Calu3 (cell line): Measurements from ENCODE around the gene GEMIN7. TPM values are rescaled to one million over a fixed set of nuclear protein-coding genes. Genes with fewer than 3 reads are reported as not detected.

Experiments used
- BruUV-seq: library from RNA; stranded (reverse); fragments of 400-500 nt; replicated peaks from 2 replicates; lab custom pipeline; 2021; lab: Mats Ljungman, UMichigan
- CTCF ChIA-PET: fragments of 300-600 bp; sonication (Branson Sonifier 250); formaldehyde crosslinking; loops from one replicate; lab custom pipeline; 2022; ENCODE audit warnings: antibody characterized with exemption; lab: Charles Lee
- DNase-seq: peaks from one replicate; pipeline ENCODE4 v3.0.0; 2022
- H3K27ac Mint-ChIP-seq: one replicate; pipeline ENCODE4 v1.8.0; 2022; ENCODE audit warnings: mixed read lengths; ENCODE audit not compliant: unreplicated experiment
- H3K27me3 Mint-ChIP-seq: one replicate; pipeline ENCODE4 v1.8.0; 2022; ENCODE audit warnings: mixed read lengths; ENCODE audit not compliant: unreplicated experiment
- H3K36me3 Mint-ChIP-seq: one replicate; pipeline ENCODE4 v1.8.0; 2022; ENCODE audit warnings: mild to moderate bottlenecking, moderate library complexity, mixed read lengths; ENCODE audit not compliant: insufficient read depth, unreplicated experiment
- H3K4me1 Mint-ChIP-seq: one replicate; pipeline ENCODE4 v1.8.0; 2022; ENCODE audit warnings: mild to moderate bottlenecking, low read depth, mixed read lengths; ENCODE audit not compliant: unreplicated experiment
- H3K4me3 Mint-ChIP-seq: one replicate; pipeline ENCODE4 v1.8.0; 2022; ENCODE audit warnings: mild to moderate bottlenecking, low read depth, moderate library complexity, mixed read lengths; ENCODE audit not compliant: unreplicated experiment
- H3K9me3 Mint-ChIP-seq: one replicate; pipeline ENCODE4 v1.8.0; 2022; ENCODE audit warnings: low read depth, mixed read lengths; ENCODE audit not compliant: unreplicated experiment
- intact Hi-C: fragments of 100-400 bp; cut with micrococcal nuclease; formaldehyde crosslinking; loops from one replicate; pipeline ENCODE4 v1.10.0; 2022; ENCODE audit not compliant: unreplicated experiment
- total RNA-seq: library from RNA; stranded (reverse); gene quantifications from 2 replicates; pipeline ENCODE4 v1.2.3, GENCODE V29; 2022
- TF ChIP-seq, protein P1 (sequence below): fragments of 200-600 bp; IDR thresholded peaks from one replicate; pipeline ENCODE4 v1.8.0; 2022; ENCODE audit warnings: antibody characterized with exemption; ENCODE audit not compliant: unreplicated experiment

GEMIN7 gene
- total RNA-seq, 1 experiment from 2014 or later, result 36.0 TPM

- no peak for DNase-seq
- BruUV-seq, result no TSS peak
- Mint-ChIP-seq H3K9me3 (no peaks in the 10 kb centered on the region), H3K4me1 (no peaks in the 10 kb centered on the region), H3K27me3 (no peaks in the 10 kb centered on the region), H3K27ac (no peak overlapping the region), H3K4me3 (no peak overlapping the region), H3K36me3 (peaks cover 87% of the 10 kb centered on the region)
- CTCF ChIA-PET, result interaction anchor here (0.7 to 1.3 kb wide), 2 partner anchors 7 to 637 kb away, joined by 3 to 5 read pairs; no protein-coding TSS in a partner anchor
- intact Hi-C loops, result no loop called here
- TF ChIP-seq, protein P1, sequence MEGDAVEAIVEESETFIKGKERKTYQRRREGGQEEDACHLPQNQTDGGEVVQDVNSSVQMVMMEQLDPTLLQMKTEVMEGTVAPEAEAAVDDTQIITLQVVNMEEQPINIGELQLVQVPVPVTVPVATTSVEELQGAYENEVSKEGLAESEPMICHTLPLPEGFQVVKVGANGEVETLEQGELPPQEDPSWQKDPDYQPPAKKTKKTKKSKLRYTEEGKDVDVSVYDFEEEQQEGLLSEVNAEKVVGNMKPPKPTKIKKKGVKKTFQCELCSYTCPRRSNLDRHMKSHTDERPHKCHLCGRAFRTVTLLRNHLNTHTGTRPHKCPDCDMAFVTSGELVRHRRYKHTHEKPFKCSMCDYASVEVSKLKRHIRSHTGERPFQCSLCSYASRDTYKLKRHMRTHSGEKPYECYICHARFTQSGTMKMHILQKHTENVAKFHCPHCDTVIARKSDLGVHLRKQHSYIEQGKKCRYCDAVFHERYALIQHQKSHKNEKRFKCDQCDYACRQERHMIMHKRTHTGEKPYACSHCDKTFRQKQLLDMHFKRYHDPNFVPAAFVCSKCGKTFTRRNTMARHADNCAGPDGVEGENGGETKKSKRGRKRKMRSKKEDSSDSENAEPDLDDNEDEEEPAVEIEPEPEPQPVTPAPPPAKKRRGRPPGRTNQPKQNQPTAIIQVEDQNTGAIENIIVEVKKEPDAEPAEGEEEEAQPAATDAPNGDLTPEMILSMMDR, result no peak
Observed at GRCh38 chr19:45066921-45067661, 12.0 kb upstream of the GEMIN7 start.

DNA sequence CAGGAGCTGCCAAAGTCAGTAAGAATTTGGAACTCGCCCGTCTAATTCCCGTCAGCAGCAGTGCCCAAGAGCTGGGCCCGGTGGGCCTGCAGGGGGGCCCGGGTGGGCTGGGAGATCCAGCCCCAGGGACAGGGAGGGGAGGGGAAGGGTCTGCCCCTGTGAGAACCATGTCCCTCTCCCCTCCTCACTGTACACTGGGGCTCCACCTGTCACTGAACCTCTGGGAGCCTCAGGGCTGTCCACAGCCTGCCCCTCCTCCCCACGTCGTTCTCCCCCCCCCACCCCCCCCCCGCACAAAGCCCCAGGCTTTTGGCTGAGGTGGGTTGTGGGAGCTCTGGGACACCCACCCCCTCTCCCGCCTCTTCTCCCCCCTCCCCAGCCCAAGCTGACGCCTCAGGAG lies 11.0 kb upstream of the GEMIN7 start:
- Mint-ChIP-seq H3K4me1 (no peaks in the 10 kb centered on the region), H3K27me3 (no peaks in the 10 kb centered on the region), H3K9me3 (no peaks in the 10 kb centered on the region), H3K27ac (no peak overlapping the region), H3K36me3 (peaks cover 86% of the 10 kb centered on the region), H3K4me3 (no peak overlapping the region)
- TF ChIP-seq, protein P1, result no peak
- intact Hi-C loops, result no loop called here
- BruUV-seq, result no TSS peak
- CTCF ChIA-PET, result interaction anchor here (1.3 kb wide), 1 partner anchor 8 kb away, joined by 3 read pairs; no protein-coding TSS in a partner anchor
- no peak for DNase-seq

DNA sequence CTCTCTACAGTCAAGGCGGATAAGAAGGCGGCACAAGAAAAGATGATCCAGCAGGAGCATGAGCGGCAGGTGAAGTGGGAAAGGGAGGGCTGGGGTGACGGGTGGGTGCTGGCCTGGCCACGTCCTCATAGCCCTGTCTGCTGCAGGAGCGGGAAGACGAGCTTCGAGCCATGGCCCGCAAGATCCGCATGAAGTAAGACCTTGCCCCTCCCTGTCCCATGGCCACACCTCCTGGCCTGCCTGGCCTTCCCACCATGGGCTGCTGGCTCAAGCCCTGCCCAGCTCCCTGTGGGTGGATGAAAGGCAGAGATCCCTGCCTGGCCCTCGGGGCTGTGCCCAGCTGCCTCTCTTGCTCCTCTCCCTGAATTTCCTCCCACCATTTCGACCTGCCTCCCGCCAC lies 10.0 kb upstream of the GEMIN7 start:
- no peak for DNase-seq
- peaks cover 75% of the 10 kb centered on the region for H3K36me3 Mint-ChIP-seq
- no TSS peak for BruUV-seq
- H3K27me3 Mint-ChIP-seq, result no peaks in the 10 kb centered on the region
- TF ChIP-seq, protein P1, result no peak
- H3K4me1 Mint-ChIP-seq, result no peaks in the 10 kb centered on the region
- intact Hi-C loops, result no loop called here
- H3K4me3 Mint-ChIP-seq, result no peak overlapping the region
- H3K27ac Mint-ChIP-seq, result no peak overlapping the region
- no peaks in the 10 kb centered on the region for H3K9me3 Mint-ChIP-seq
- CTCF ChIA-PET, result interaction anchor here (0.8 kb wide), 1 partner anchor 143 kb away, joined by 5 read pairs; no protein-coding TSS in a partner anchor

DNA sequence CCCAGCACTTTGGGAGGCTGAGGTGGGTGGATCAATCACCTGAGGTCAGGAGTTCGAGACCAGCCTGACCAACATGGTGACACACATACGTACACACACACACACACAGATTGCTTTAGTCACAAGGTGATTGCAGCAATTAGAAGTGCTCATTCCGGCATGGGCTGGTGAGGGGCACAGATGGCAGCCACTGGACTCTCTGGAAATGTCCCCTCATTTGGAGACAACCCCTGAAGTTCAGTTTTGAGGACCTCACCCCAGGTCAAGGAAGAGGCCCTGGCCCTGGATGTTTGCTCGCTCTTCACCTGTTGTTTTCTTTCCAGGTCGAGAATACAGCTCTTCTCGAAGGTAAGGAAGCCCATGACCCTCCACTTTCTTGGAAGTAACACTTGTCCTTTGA lies 8.8 kb upstream of the GEMIN7 start:
- no TSS peak for BruUV-seq
- no peak overlapping the region for H3K4me3 Mint-ChIP-seq
- CTCF ChIA-PET, result no interaction called here
- DNase-seq, result no peak
- H3K9me3 Mint-ChIP-seq, result no peaks in the 10 kb centered on the region
- no peak overlapping the region for H3K27ac Mint-ChIP-seq
- peaks cover 72% of the 10 kb centered on the region for H3K36me3 Mint-ChIP-seq
- TF ChIP-seq, protein P1, result no peak
- no peaks in the 10 kb centered on the region for H3K27me3 Mint-ChIP-seq
- no peaks in the 10 kb centered on the region for H3K4me1 Mint-ChIP-seq
- intact Hi-C loops, result no loop called here
